Right atrium auricular region (tissue), 2 donors: ENCODE measurements around the gene VPS4A. TPM values are rescaled to one million over a fixed set of nuclear protein-coding genes. Genes with fewer than 3 reads are reported as not detected.

Experiments used
- DNase-seq: peaks from one replicate; pipeline ENCODE4 v3.0.0-alpha.2; 2019; ENCODE audit warnings: low spot score
- H3K27ac ChIP-seq, 2 donors: fragments of 200-600 bp; sonication (generic); 1 replicate in 1 of 2; 2 replicates in 1 of 2; pipeline ENCODE4 v1.5.1; 2016 to 2019
- H3K27me3 ChIP-seq, 2 donors: fragments of 200-600 bp; sonication (generic); one replicate each; pipeline versions ENCODE4 v1.5.1 to v1.6.0; 2017 to 2019
- H3K36me3 ChIP-seq: fragments of 200-600 bp; sonication (generic); one replicate; pipeline ENCODE4 v1.5.1; 2016
- H3K4me1 ChIP-seq, 2 donors: fragments of 200-600 bp; sonication (generic); one replicate each; pipeline versions ENCODE4 v1.5.1 to v1.6.0; 2017 to 2019
- H3K4me3 ChIP-seq, 2 donors: fragments of 200-600 bp; sonication (generic); 1 replicate in 1 of 2; 2 replicates in 1 of 2; pipeline ENCODE4 v1.5.1; 2017 to 2019; ENCODE audit warnings: mild to moderate bottlenecking in 1 of 2, moderate library complexity in 1 of 2
- H3K9me3 ChIP-seq, 2 donors: fragments of 200-600 bp; sonication (generic); one replicate each; pipeline ENCODE4 v1.5.1; 2019
- CTCF ChIP-seq, 2 donors: fragments of 200-600 bp; sonication (generic); IDR thresholded peaks; one replicate each; pipeline ENCODE4 v1.5.1; 2019; ENCODE audit warnings: antibody characterized with exemption in 2 of 2
- total RNA-seq, 2 donors: library from RNA; depleted of rRNA; stranded (reverse); fragments of >200 nt; gene quantifications; one replicate each; pipeline ENCODE4 v1.1.0, GENCODE V29; 2016

Gene VPS4A
- total RNA-seq, 2 donors from 2014 or later = 25.4 to 36.4 TPM

DNA sequence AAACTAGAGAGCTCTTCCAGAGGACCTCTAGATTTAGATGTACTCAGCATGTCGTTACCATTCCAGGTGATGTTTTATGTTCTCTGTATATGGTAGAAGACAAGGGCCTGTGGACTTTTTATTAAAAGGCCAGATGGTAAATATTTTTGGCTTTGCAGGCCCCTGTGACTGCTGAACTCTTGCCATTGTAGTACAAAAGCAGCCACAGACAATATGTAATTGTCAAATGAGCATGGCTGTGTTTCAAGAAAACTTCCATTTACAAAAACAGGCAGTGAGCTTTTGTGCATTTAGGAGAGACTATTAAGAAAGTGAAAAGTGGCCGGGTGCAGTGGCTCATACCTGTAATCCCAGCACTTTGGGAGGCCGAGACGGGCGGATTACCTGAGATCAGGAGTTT, 33.0 kb downstream of the VPS4A start:
- Histone ChIP-seq H3K4me3 (no peak overlapping the region), H3K9me3 (no peaks in the 10 kb centered on the region), H3K36me3 (peaks cover 8% of the 10 kb centered on the region), H3K27ac (no peak overlapping the region), H3K4me1 (peaks cover 0 to 11% of the 10 kb centered on the region in 2 donors), H3K27me3 (no peaks in the 10 kb centered on the region)
- TF ChIP-seq CTCF (IDR thresholded peaks at IDR 0.05) = no peak
- no peak for DNase-seq

GRCh38 chr16:69345923-69346322, 34.8 kb downstream of the VPS4A start:
- peaks cover 8% of the 10 kb centered on the region for H3K36me3 ChIP-seq
- H3K9me3 ChIP-seq = no peaks in the 10 kb centered on the region
- no peak for TF ChIP-seq CTCF (IDR thresholded peaks at IDR 0.05)
- no peak overlapping the region for H3K27ac ChIP-seq
- DNase-seq = no peak
- no peaks in the 10 kb centered on the region for H3K27me3 ChIP-seq
- H3K4me3 ChIP-seq = no peak overlapping the region
- H3K4me1 ChIP-seq = no peaks in the 10 kb centered on the region

DNA sequence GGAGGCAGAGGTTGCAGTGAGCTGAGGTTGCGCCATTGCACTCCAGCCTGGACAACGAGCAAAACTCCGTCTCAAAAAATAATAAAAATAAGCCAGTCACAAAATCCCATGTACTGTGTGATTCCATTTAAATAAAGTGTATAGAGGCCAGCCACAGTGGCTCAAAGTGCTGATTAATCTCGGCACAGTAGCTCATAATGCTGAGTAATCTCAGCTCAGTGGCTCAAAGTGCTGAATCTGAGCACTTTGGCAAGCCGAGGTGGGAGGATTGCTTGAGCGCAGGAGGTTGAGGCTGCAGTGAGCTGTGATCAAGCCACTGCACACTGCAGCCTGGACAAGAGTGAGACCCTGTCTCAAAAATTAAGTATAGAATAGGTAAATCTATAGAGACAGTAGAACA, 35.5 kb downstream of the VPS4A start:
- H3K36me3 ChIP-seq = peaks cover 2% of the 10 kb centered on the region

DNA sequence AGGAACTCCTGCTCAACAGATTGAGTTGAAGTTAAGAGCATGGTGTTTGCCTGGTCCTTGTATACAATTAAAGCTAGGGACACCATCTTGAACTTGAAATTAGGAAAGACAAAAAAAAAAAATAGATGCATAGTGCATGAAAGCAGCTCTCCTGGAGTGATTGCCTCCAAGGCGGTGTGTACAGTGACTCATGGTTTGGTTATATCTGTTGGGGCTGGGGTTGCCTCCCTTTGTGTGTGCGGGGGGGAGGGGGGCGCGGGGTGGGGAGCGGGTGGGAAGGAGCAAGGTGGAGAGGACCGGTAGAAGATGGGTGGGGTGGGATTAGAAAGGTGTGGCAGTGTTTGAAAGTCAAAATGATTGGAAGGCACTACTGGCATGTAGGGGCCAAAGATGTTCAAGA, 37.1 kb downstream of the VPS4A start:
- Histone ChIP-seq H3K9me3 (no peaks in the 10 kb centered on the region), H3K4me3 (no peak overlapping the region), H3K4me1 (no peaks in the 10 kb centered on the region), H3K27me3 (no peaks in the 10 kb centered on the region), H3K36me3 (peaks cover 5% of the 10 kb centered on the region), H3K27ac (no peak overlapping the region)
- TF ChIP-seq CTCF (IDR thresholded peaks at IDR 0.05) = no peak
- DNase-seq = no peak

More for the DNA sequence above, 35.5 kb downstream of the VPS4A start:
- H3K27me3 ChIP-seq = no peaks in the 10 kb centered on the region
- H3K4me3 ChIP-seq = no peak overlapping the region
- DNase-seq = no peak
- TF ChIP-seq CTCF (IDR thresholded peaks at IDR 0.05) = no peak
- H3K4me1 ChIP-seq = no peaks in the 10 kb centered on the region
- H3K27ac ChIP-seq = no peak overlapping the region
- H3K9me3 ChIP-seq = no peaks in the 10 kb centered on the region

- TF ChIP-seq CTCF (IDR thresholded peaks at IDR 0.05) = no peak
- no peak overlapping the region for H3K27ac ChIP-seq
- H3K9me3 ChIP-seq = no peaks in the 10 kb centered on the region
- H3K4me1 ChIP-seq = no peaks in the 10 kb centered on the region
- no peaks in the 10 kb centered on the region for H3K27me3 ChIP-seq
- H3K4me3 ChIP-seq = no peak overlapping the region
- H3K36me3 ChIP-seq = peaks cover 5% of the 10 kb centered on the region
- DNase-seq = no peak
Measured at GRCh38 chr16:69349536-69349935, 38.4 kb downstream of the VPS4A start.

GRCh38 chr16:69350536-69351133, 39.5 kb downstream of the VPS4A start:
- H3K4me1 ChIP-seq = no peaks in the 10 kb centered on the region
- H3K9me3 ChIP-seq = no peaks in the 10 kb centered on the region
- peaks cover 8% of the 10 kb centered on the region for H3K36me3 ChIP-seq
- H3K27me3 ChIP-seq = no peaks in the 10 kb centered on the region
- no peak overlapping the region for H3K4me3 ChIP-seq
- TF ChIP-seq CTCF (IDR thresholded peaks at IDR 0.05) = no peak
- H3K27ac ChIP-seq = no peak overlapping the region
- DNase-seq = no peak
